Measurements from ENCODE around the gene OR52A1. TPM values are rescaled to one million over a fixed set of nuclear protein-coding genes. Genes with fewer than 3 reads are reported as not detected.

Gene OR52A1
- total and polyA plus RNA-seq, 9 of the 15 experiments (the other 6 are each of a cell fraction or from before 2014, with no cell fraction given), result under 0.01 to 0.33 (median 0.13) TPM; not detected in 3

GRCh38 chr11:5131584-5132335, 22.8 kb downstream of the OR52A1 start (continued):
- TF ChIP-seq ZNF41 (CRISPR knock-in tag; conservative IDR thresholded peaks at IDR 0.05) (no peak), RBM15 (IDR thresholded peaks at IDR 0.05; ENCODE audit: insufficient read depth, low read length) (no peak), MCM5 (IDR thresholded peaks at IDR 0.05; ENCODE audit: low read depth) (no peak), PRMT5 (CRISPR knock-in tag; IDR thresholded peaks at IDR 0.05) (no peak), PML (IDR thresholded peaks at IDR 0.05; ENCODE audit: low read length) (peak; percentile 87), GATAD2B (IDR thresholded peaks at IDR 0.05; ENCODE audit: borderline replicate concordance) (peak; percentile 62), ZBTB12 (CRISPR knock-in tag; IDR thresholded peaks at IDR 0.05) (no peak), SIRT6 (IDR thresholded peaks at IDR 0.05; ENCODE audit: low read depth, low read length) (no peak), ETV6 (IDR thresholded peaks at IDR 0.05; ENCODE audit: borderline replicate concordance in 1 of 2, low read depth in 2 of 2, low read length in 1 of 2) (no peak), ETV6 (CRISPR knock-in tag; IDR thresholded peaks at IDR 0.05; ENCODE audit: borderline replicate concordance) (no peak), HNRNPLL (IDR thresholded peaks at IDR 0.05; ENCODE audit: low read depth, low read length, poor library complexity, severe bottlenecking) (no peak), CBX5 (IDR thresholded peaks at IDR 0.05; ENCODE audit: borderline replicate concordance, low read depth) (no peak), CBFB (CRISPR knock-in tag; IDR thresholded peaks at IDR 0.05) (no peak), ZBTB8A (IDR thresholded peaks at IDR 0.05; ENCODE audit: partially characterized antibody) (no peak), YBX1 (IDR thresholded peaks at IDR 0.05) (no peak), ZNF707 (CRISPR knock-in tag; conservative IDR thresholded peaks at IDR 0.05) (no peak), POLR2G (IDR thresholded peaks at IDR 0.05; ENCODE audit: low read depth, low read length) (no peak), ZNF12 (CRISPR knock-in tag; IDR thresholded peaks at IDR 0.05) (no peak), HNRNPL (IDR thresholded peaks at IDR 0.05; ENCODE audit: low read depth, low read length) (no peak)
- TF ChIP-seq, protein P1, sequence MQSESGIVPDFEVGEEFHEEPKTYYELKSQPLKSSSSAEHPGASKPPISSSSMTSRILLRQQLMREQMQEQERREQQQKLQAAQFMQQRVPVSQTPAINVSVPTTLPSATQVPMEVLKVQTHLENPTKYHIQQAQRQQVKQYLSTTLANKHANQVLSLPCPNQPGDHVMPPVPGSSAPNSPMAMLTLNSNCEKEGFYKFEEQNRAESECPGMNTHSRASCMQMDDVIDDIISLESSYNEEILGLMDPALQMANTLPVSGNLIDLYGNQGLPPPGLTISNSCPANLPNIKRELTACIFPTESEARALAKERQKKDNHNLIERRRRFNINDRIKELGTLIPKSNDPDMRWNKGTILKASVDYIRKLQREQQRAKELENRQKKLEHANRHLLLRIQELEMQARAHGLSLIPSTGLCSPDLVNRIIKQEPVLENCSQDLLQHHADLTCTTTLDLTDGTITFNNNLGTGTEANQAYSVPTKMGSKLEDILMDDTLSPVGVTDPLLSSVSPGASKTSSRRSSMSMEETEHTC (IDR thresholded peaks at IDR 0.05), result no peak
- TF ChIP-seq, protein P2, sequence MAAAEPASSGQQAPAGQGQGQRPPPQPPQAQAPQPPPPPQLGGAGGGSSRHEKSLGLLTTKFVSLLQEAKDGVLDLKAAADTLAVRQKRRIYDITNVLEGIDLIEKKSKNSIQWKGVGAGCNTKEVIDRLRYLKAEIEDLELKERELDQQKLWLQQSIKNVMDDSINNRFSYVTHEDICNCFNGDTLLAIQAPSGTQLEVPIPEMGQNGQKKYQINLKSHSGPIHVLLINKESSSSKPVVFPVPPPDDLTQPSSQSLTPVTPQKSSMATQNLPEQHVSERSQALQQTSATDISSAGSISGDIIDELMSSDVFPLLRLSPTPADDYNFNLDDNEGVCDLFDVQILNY (CRISPR knock-in tag; IDR thresholded peaks at IDR 0.05), result no peak
- TF ChIP-seq, protein P3, sequence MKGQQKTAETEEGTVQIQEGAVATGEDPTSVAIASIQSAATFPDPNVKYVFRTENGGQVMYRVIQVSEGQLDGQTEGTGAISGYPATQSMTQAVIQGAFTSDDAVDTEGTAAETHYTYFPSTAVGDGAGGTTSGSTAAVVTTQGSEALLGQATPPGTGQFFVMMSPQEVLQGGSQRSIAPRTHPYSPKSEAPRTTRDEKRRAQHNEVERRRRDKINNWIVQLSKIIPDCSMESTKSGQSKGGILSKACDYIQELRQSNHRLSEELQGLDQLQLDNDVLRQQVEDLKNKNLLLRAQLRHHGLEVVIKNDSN (CRISPR knock-in tag; IDR thresholded peaks at IDR 0.05), result no peak
